T follicular helper cell (primary cell): Measurements from ENCODE around the gene HOXC5.

Source experiments
- DNase-seq: peaks from one replicate; pipeline ENCODE4 v3.0.0-alpha.2; 2020; ENCODE audit warnings: low read depth

HOXC5 gene

GRCh38 chr12:54047160-54047963 lies 14.5 kb downstream of the HOXC5 start:
- no peak for DNase-seq

GRCh38 chr12:54047964-54048303 lies 15.1 kb downstream of the HOXC5 start:
- no peak for DNase-seq

GRCh38 chr12:54048406-54049093 lies 15.7 kb downstream of the HOXC5 start:
- DNase-seq, result no peak

- DNase-seq, result no peak
Observed at GRCh38 chr12:54049108-54049507, 16.3 kb downstream of the HOXC5 start.

GRCh38 chr12:54050482-54050810 lies 17.6 kb downstream of the HOXC5 start:
- DNase-seq, result no peak

GRCh38 chr12:54051026-54051842 lies 18.4 kb downstream of the HOXC5 start:
- DNase-seq, result no peak

- DNase-seq, result no peak
Observed at GRCh38 chr12:54051874-54052437, 19.1 kb downstream of the HOXC5 start.

- DNase-seq, result no peak
Observed at GRCh38 chr12:54052438-54053002, 19.7 kb downstream of the HOXC5 start.

- no peak for DNase-seq
Observed at GRCh38 chr12:54053003-54053750, 20.3 kb downstream of the HOXC5 start.

GRCh38 chr12:54053751-54054741 lies 21.2 kb downstream of the HOXC5 start, which contains the start of gene HOXC4:
HOXC4 (plus strand) TSS chr12:54053835; CDS start chr12:54053923, 88 bp downstream.
- no peak for DNase-seq

GRCh38 chr12:54054742-54055194 lies 21.9 kb downstream of the HOXC5 start:
- no peak for DNase-seq

- no peak for DNase-seq
Observed at GRCh38 chr12:54055552-54055951, 22.7 kb downstream of the HOXC5 start.

GRCh38 chr12:54056110-54056509 lies 23.3 kb downstream of the HOXC5 start:
- no peak for DNase-seq

GRCh38 chr12:54058128-54058768 lies 25.4 kb downstream of the HOXC5 start:
- no peak for DNase-seq

- no peak for DNase-seq
Observed at GRCh38 chr12:54059668-54060067, 26.8 kb downstream of the HOXC5 start.

- no peak for DNase-seq
Observed at GRCh38 chr12:54060174-54060974, 27.5 kb downstream of the HOXC5 start.

- DNase-seq, result no peak
Observed at GRCh38 chr12:54060975-54061778, 28.3 kb downstream of the HOXC5 start.

GRCh38 chr12:54065677-54066076 lies 32.8 kb downstream of the HOXC5 start:
- DNase-seq, result no peak
